ENCODE results near the gene HSD17B1. TPM values are rescaled to one million over a fixed set of nuclear protein-coding genes. Genes with fewer than 3 reads are reported as not detected.

Gene HSD17B1
- total RNA-seq, 1 experiment from 2014 or later: 1.5 TPM

DNA sequence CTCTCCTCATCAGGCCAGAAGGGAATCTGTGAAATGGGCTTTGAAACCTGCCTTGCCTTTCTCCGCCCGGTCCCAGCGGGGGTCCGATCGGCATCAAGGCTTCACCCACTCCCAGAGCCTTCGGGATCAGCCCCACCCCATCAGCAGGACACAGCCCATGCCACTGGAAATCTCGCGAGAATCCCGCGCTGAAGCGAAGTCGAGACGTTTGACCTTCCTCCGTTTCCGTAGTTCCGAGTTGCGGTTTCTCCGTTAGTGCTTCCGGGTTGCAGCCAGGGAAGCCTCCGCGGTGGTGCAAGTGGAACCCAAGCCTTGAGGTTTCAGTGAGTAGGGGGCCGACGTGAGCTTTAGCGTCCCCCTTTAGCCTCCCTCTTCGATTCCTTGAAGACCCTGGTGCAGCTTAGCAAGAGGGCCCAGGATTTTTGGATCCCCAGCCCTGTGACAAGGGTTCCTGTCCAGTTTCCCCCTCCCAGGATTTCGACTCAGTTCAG lies 9.2 kb downstream of the HSD17B1 start, which contains the start of gene COASY (continued):
- TF ChIP-seq AR (CRISPR knock-in tag; IDR thresholded peaks at IDR 0.05) (no peak), NR2C2 (CRISPR knock-in tag; IDR thresholded peaks at IDR 0.05) (peak; percentile 95), FOXK1 (CRISPR knock-in tag; IDR thresholded peaks at IDR 0.05) (peak; percentile 96), SP1 (CRISPR knock-in tag; conservative IDR thresholded peaks at IDR 0.05) (peak; percentile 63), GABPB1 (CRISPR knock-in tag; IDR thresholded peaks at IDR 0.05) (peak; percentile 94), CREM (CRISPR knock-in tag; IDR thresholded peaks at IDR 0.05) (peak; percentile 71), ZNF416 (CRISPR knock-in tag; IDR thresholded peaks at IDR 0.05) (no peak), E2F4 (CRISPR knock-in tag; IDR thresholded peaks at IDR 0.05; ENCODE audit: borderline replicate concordance, low read depth) (no peak)
- TF ChIP-seq, protein P1, sequence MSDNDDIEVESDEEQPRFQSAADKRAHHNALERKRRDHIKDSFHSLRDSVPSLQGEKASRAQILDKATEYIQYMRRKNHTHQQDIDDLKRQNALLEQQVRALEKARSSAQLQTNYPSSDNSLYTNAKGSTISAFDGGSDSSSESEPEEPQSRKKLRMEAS (CRISPR knock-in tag; IDR thresholded peaks at IDR 0.05): peak; percentile 73

- TF ChIP-seq, protein P1 (CRISPR knock-in tag; IDR thresholded peaks at IDR 0.05): no peak
- no peak for TF ChIP-seq TP53 (CRISPR knock-in tag; IDR thresholded peaks at IDR 0.05)
- TF ChIP-seq, protein P2, sequence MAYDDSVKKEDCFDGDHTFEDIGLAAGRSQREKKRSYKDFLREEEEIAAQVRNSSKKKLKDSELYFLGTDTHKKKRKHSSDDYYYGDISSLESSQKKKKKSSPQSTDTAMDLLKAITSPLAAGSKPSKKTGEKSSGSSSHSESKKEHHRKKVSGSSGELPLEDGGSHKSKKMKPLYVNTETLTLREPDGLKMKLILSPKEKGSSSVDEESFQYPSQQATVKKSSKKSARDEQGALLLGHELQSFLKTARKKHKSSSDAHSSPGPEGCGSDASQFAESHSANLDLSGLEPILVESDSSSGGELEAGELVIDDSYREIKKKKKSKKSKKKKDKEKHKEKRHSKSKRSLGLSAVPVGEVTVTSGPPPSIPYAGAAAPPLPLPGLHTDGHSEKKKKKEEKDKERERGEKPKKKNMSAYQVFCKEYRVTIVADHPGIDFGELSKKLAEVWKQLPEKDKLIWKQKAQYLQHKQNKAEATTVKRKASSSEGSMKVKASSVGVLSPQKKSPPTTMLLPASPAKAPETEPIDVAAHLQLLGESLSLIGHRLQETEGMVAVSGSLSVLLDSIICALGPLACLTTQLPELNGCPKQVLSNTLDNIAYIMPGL (CRISPR knock-in tag; IDR thresholded peaks at IDR 0.05): 0 out of 2 replicates have a peak, but pooled peaks have one; percentile 17
- TF ChIP-seq, protein P3, sequence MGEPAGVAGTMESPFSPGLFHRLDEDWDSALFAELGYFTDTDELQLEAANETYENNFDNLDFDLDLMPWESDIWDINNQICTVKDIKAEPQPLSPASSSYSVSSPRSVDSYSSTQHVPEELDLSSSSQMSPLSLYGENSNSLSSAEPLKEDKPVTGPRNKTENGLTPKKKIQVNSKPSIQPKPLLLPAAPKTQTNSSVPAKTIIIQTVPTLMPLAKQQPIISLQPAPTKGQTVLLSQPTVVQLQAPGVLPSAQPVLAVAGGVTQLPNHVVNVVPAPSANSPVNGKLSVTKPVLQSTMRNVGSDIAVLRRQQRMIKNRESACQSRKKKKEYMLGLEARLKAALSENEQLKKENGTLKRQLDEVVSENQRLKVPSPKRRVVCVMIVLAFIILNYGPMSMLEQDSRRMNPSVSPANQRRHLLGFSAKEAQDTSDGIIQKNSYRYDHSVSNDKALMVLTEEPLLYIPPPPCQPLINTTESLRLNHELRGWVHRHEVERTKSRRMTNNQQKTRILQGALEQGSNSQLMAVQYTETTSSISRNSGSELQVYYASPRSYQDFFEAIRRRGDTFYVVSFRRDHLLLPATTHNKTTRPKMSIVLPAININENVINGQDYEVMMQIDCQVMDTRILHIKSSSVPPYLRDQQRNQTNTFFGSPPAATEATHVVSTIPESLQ (CRISPR knock-in tag; IDR thresholded peaks at IDR 0.05): no peak
- no peak for TF ChIP-seq ZNF219 (CRISPR knock-in tag; IDR thresholded peaks at IDR 0.05; ENCODE audit: borderline replicate concordance)
- H3K27me3 Mint-ChIP-seq (ENCODE audit: low read depth): no peaks in the 10 kb centered on the region
- peaks cover 19% of the 10 kb centered on the region for H3K4me1 Mint-ChIP-seq
- ChIA-PET POLR2A (no interaction called here), CTCF (interaction anchor here (0.9 to 1.6 kb wide), 3 partner anchors 14 to 119 kb away, joined by 3 to 4 read pairs (median 4); partner anchors contain the start of gene CCR10)
- H3K4me3 Mint-ChIP-seq: peak overlapping the region; percentile 88
- DNase-seq (ENCODE audit: low spot score): peak; percentile 25
- peak overlapping the region; percentile 79 for H3K27ac Mint-ChIP-seq
- no peaks in the 10 kb centered on the region for H3K9me3 Mint-ChIP-seq
- peak; percentile 5 for ATAC-seq
- no peaks in the 10 kb centered on the region; the same call in 1 of the 2 replicates for H3K36me3 Mint-ChIP-seq
Observed at GRCh38 chr17:42562388-42563142, 9.8 kb downstream of the HSD17B1 start.

GRCh38 chr17:42563143-42563509 lies 10.4 kb downstream of the HSD17B1 start:
- H3K27ac Mint-ChIP-seq: no peak overlapping the region
- H3K9me3 Mint-ChIP-seq: no peaks in the 10 kb centered on the region
- no peak for ATAC-seq
- ChIA-PET CTCF (interaction anchor here (0.9 to 1.6 kb wide), 4 partner anchors 14 to 118 kb away, joined by 3 to 7 read pairs (median 4); partner anchors contain the start of gene CCR10), POLR2A (no interaction called here)
- peaks cover 22% of the 10 kb centered on the region for H3K4me1 Mint-ChIP-seq
- H3K36me3 Mint-ChIP-seq: peaks cover 3% of the 10 kb centered on the region
- H3K27me3 Mint-ChIP-seq (ENCODE audit: low read depth): no peaks in the 10 kb centered on the region
- TF ChIP-seq RELA (CRISPR knock-in tag; IDR thresholded peaks at IDR 0.05; ENCODE audit: borderline replicate concordance) (0 out of 2 replicates have a peak, but pooled peaks have one; percentile 27), ELF4 (CRISPR knock-in tag; IDR thresholded peaks at IDR 0.05; ENCODE audit: low read depth) (no peak)
- no peak for DNase-seq (ENCODE audit: low spot score)
- peak overlapping the region; percentile 88 for H3K4me3 Mint-ChIP-seq
